Suppressor macrophage treated with lipopolysaccharide for 1 hour (primary cell): ENCODE measurements around the gene PLLP.

Source experiments
- DNase-seq, 3 donors: peaks; one replicate each; pipeline ENCODE4 v3.0.0-alpha.2; 2020 to 2022

The PLLP gene

GRCh38 chr16:57209780-57210179 lies 74.7 kb downstream of the PLLP start:
- no peak for DNase-seq

- DNase-seq, result no peak
These were observed 75.5 kb downstream of the PLLP start for GRCh38 chr16:57208926-57209325.
